HFF-Myc (cell line): ENCODE measurements around the gene SBK3.
"Not testable (repeated sequence)": the region's sequence is repeated elsewhere in the genome, so short reads cannot be mapped to it uniquely, and the experiment has no call there.

Source experiments
- DNase-seq: peaks from one replicate; pipeline ENCODE4 v3.0.0-alpha.2; 2011; ENCODE audit warnings: low read depth; ENCODE audit errors: extremely low read depth
- H3K4me3 ChIP-seq: replicated peaks from 2 replicates; pipeline ENCODE4 v1.5.1; 2011; ENCODE audit warnings: low read depth, mild to moderate bottlenecking, control low read depth, low read length
- CTCF ChIP-seq: IDR thresholded peaks from 2 replicates; pipeline ENCODE4 v1.5.1; 2012; ENCODE audit warnings: mild to moderate bottlenecking, low read depth, low read length, control low read depth; ENCODE audit errors: missing control alignments

SBK3 gene

GRCh38 chr19:55536366-55536765, 9.0 kb downstream of the SBK3 start:
- no peak overlapping the region for H3K4me3 ChIP-seq
- DNase-seq: no peak
- no peak for TF ChIP-seq CTCF

- no peak for TF ChIP-seq CTCF
- no peak overlapping the region for H3K4me3 ChIP-seq
- no peak for DNase-seq
These were observed 9.4 kb downstream of the SBK3 start for GRCh38 chr19:55535965-55536350.

GRCh38 chr19:55535173-55535964, 10.0 kb downstream of the SBK3 start:
- no peak for TF ChIP-seq CTCF
- DNase-seq: no peak
- H3K4me3 ChIP-seq: no peak overlapping the region

GRCh38 chr19:55534280-55534679, 11.1 kb downstream of the SBK3 start:
- DNase-seq, H3K4me3 ChIP-seq: not testable (repeated sequence)

GRCh38 chr19:55530996-55531395, 14.3 kb downstream of the SBK3 start:
- no peak for DNase-seq
- no peak for TF ChIP-seq CTCF
- no peak overlapping the region for H3K4me3 ChIP-seq

GRCh38 chr19:55529636-55530234, 15.6 kb downstream of the SBK3 start:
- no peak for DNase-seq
- no peak overlapping the region for H3K4me3 ChIP-seq
- TF ChIP-seq CTCF: no peak

- TF ChIP-seq CTCF: no peak
- no peak for DNase-seq
- no peak overlapping the region for H3K4me3 ChIP-seq
These were observed 17.1 kb downstream of the SBK3 start for GRCh38 chr19:55528030-55528803.
